Measurements from ENCODE around the gene SLIT3.
"Not testable (repeated sequence)": the region's sequence is repeated elsewhere in the genome, so short reads cannot be mapped to it uniquely, and the experiment has no call there.

Gene SLIT3

DNA sequence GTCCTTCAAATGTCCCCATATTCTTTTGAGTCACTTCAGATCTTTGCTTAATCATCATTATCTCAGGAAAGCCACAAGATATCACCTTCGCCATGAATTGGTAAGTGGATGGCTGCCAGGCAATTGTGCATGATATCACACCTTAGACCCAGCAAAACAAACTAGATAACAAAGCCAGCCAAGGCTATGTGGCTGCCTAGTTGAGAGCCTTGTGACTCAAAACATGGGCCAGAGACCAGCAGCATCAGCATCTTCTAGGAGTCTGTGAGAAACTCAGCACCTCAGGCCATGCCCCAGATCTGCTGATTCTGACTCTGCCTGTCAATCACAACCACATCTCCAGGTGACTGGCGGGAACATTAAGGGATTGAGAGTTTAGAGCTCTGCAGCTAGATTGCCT is 82.8 kb downstream of the SLIT3 start:
- ChIA-PET POLR2A (no interaction called here), CTCF (interaction anchor here (0.6 kb wide), 2 partner anchors 15 to 535 kb away, joined by 3 to 5 read pairs; no protein-coding TSS in a partner anchor)
- DNase-seq (ENCODE audit: extremely low spot score) = no peak
- TF ChIP-seq PKNOX1 (IDR thresholded peaks at IDR 0.05) (peak; percentile 70), ARNT (IDR thresholded peaks at IDR 0.05) (no peak), FOXA1 (IDR thresholded peaks at IDR 0.05) (no peak), L3MBTL2 (conservative IDR thresholded peaks at IDR 0.05) (no peak), CTBP1 (IDR thresholded peaks at IDR 0.05; ENCODE audit: borderline replicate concordance) (no peak)

DNA sequence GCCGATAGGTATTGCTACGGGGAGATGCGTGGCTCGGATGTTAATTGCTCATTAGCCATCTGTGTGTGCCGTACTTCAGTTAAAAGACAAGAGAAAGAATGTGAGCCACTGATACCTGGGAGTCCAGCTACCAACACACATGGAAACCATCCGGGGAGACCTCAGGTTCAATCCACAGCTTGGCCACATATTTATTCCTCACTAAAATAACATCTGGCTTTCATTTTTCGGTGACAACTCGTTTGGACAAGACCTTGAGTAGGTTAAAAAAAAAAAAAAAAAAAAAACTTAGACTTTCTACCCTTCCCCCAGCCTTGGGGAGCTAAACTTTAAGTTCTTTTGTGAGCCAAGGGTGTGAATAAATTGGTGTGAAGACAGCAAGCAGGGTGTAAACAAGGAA is 84.1 kb downstream of the SLIT3 start:
- CTCF ChIA-PET = no interaction called here
- no peak for TF ChIP-seq ARNT (IDR thresholded peaks at IDR 0.05)
- TF ChIP-seq ELF4 (IDR thresholded peaks at IDR 0.05) = no peak
- no peak for TF ChIP-seq FOXK2 (IDR thresholded peaks at IDR 0.05)
- TF ChIP-seq FOXA1 (IDR thresholded peaks at IDR 0.05) = no peak
- no peak for TF ChIP-seq SP1 (IDR thresholded peaks at IDR 0.05)
- no peak for TF ChIP-seq NFRKB (IDR thresholded peaks at IDR 0.05)
- TF ChIP-seq BHLHE40 (IDR thresholded peaks at IDR 0.05; ENCODE audit: borderline replicate concordance) = no peak
- no peak for TF ChIP-seq LEF1 (IDR thresholded peaks at IDR 0.05; ENCODE audit: borderline replicate concordance)
- TF ChIP-seq PKNOX1 (IDR thresholded peaks at IDR 0.05) = no peak
- no peak for TF ChIP-seq L3MBTL2 (conservative IDR thresholded peaks at IDR 0.05)
- no peak for TF ChIP-seq SUZ12 (IDR thresholded peaks at IDR 0.05)
- no peak for TF ChIP-seq HDGF (IDR thresholded peaks at IDR 0.05; ENCODE audit: borderline replicate concordance)
- no peak for TF ChIP-seq FOXM1 (IDR thresholded peaks at IDR 0.05; ENCODE audit: borderline replicate concordance)
- no peak for TF ChIP-seq CTBP1 (IDR thresholded peaks at IDR 0.05; ENCODE audit: borderline replicate concordance)
- no peak for TF ChIP-seq TARDBP (IDR thresholded peaks at IDR 0.05)
- no peak for TF ChIP-seq ZNF384 (IDR thresholded peaks at IDR 0.05)
- no peak for DNase-seq (ENCODE audit: extremely low spot score)
- POLR2A ChIA-PET = no interaction called here

- CTCF ChIA-PET = no interaction called here
- TF ChIP-seq LEF1 (IDR thresholded peaks at IDR 0.05; ENCODE audit: borderline replicate concordance) (no peak), BHLHE40 (IDR thresholded peaks at IDR 0.05; ENCODE audit: borderline replicate concordance) (no peak), PKNOX1 (IDR thresholded peaks at IDR 0.05) (no peak), HDGF (IDR thresholded peaks at IDR 0.05; ENCODE audit: borderline replicate concordance) (no peak), NFRKB (IDR thresholded peaks at IDR 0.05) (no peak), SP1 (IDR thresholded peaks at IDR 0.05) (no peak), ELF4 (IDR thresholded peaks at IDR 0.05) (no peak), ARNT (IDR thresholded peaks at IDR 0.05) (no peak), FOXK2 (IDR thresholded peaks at IDR 0.05) (no peak)
- DNase-seq (ENCODE audit: extremely low spot score) = no peak
- POLR2A ChIA-PET = no interaction called here
Measured at GRCh38 chr5:169213479-169213878, 87.5 kb downstream of the SLIT3 start.

DNA sequence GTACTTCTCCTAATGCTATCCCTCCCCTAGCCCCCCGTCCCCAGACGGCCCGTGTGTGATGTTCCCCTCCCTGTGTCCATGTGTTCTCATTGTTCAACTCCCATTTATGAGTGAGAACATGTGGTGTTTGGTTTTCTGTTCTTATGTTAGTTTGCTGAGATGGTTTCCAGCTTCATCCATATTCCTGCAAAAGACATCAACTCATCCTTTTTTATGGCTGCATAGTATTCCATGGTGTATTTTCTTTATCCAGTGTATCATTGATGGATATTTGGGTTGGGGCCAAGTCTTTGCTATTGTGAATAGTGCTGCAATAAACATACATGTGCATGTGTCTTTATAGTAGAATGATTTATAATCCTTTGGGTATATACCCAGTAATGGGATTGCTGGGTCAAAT is 89.2 kb downstream of the SLIT3 start:
- POLR2A ChIA-PET; CTCF ChIA-PET; DNase-seq (ENCODE audit: extremely low spot score): not testable (repeated sequence)

- no peak for TF ChIP-seq LEF1 (IDR thresholded peaks at IDR 0.05; ENCODE audit: borderline replicate concordance)
- TF ChIP-seq PKNOX1 (IDR thresholded peaks at IDR 0.05) = no peak
- TF ChIP-seq FOXK2 (IDR thresholded peaks at IDR 0.05) = no peak
- no peak for TF ChIP-seq NFRKB (IDR thresholded peaks at IDR 0.05)
- TF ChIP-seq HDGF (IDR thresholded peaks at IDR 0.05; ENCODE audit: borderline replicate concordance) = no peak
- no peak for TF ChIP-seq SUZ12 (IDR thresholded peaks at IDR 0.05)
- TF ChIP-seq CTBP1 (IDR thresholded peaks at IDR 0.05; ENCODE audit: borderline replicate concordance) = no peak
- no peak for TF ChIP-seq FOXM1 (IDR thresholded peaks at IDR 0.05; ENCODE audit: borderline replicate concordance)
- no peak for TF ChIP-seq FOXA1 (IDR thresholded peaks at IDR 0.05)
- no peak for TF ChIP-seq SP1 (IDR thresholded peaks at IDR 0.05)
- no peak for TF ChIP-seq BHLHE40 (IDR thresholded peaks at IDR 0.05; ENCODE audit: borderline replicate concordance)
- TF ChIP-seq ELF4 (IDR thresholded peaks at IDR 0.05) = no peak
- TF ChIP-seq TARDBP (IDR thresholded peaks at IDR 0.05) = no peak
- TF ChIP-seq ARNT (IDR thresholded peaks at IDR 0.05) = no peak
- no peak for DNase-seq (ENCODE audit: extremely low spot score)
- CTCF ChIA-PET = no interaction called here
- POLR2A ChIA-PET = no interaction called here
Measured at GRCh38 chr5:169204788-169205400, 96.0 kb downstream of the SLIT3 start.

GRCh38 chr5:169202969-169203368 is 98.0 kb downstream of the SLIT3 start:
- ChIA-PET POLR2A (no interaction called here), CTCF (interaction anchor here (0.7 kb wide), 1 partner anchor 15 kb away, joined by 5 read pairs; no protein-coding TSS in a partner anchor)
- TF ChIP-seq HDGF (IDR thresholded peaks at IDR 0.05; ENCODE audit: borderline replicate concordance) (no peak), CTBP1 (IDR thresholded peaks at IDR 0.05; ENCODE audit: borderline replicate concordance) (no peak), FOXM1 (IDR thresholded peaks at IDR 0.05; ENCODE audit: borderline replicate concordance) (no peak), ARNT (IDR thresholded peaks at IDR 0.05) (no peak), FOXA1 (IDR thresholded peaks at IDR 0.05) (no peak), ELF4 (IDR thresholded peaks at IDR 0.05) (no peak), ZNF384 (IDR thresholded peaks at IDR 0.05) (no peak), TARDBP (IDR thresholded peaks at IDR 0.05) (no peak), SP1 (IDR thresholded peaks at IDR 0.05) (no peak), NFRKB (IDR thresholded peaks at IDR 0.05) (no peak), PKNOX1 (IDR thresholded peaks at IDR 0.05) (no peak), LEF1 (IDR thresholded peaks at IDR 0.05; ENCODE audit: borderline replicate concordance) (no peak), L3MBTL2 (conservative IDR thresholded peaks at IDR 0.05) (no peak), SUZ12 (IDR thresholded peaks at IDR 0.05) (no peak), BHLHE40 (IDR thresholded peaks at IDR 0.05; ENCODE audit: borderline replicate concordance) (no peak), FOXK2 (IDR thresholded peaks at IDR 0.05) (no peak)
- no peak for DNase-seq (ENCODE audit: extremely low spot score)
